OCI-LY1 (cell line): Measurements from ENCODE around the gene LIFR.

Experiments
- CTCF ChIP-seq: fragments of 200-600 bp; sonication (generic), shearing (Covaris generic); IDR thresholded peaks from 2 replicates; pipeline ENCODE4 v1.5.1; 2017; ENCODE audit warnings: mild to moderate bottlenecking, antibody characterized with exemption, low read length, moderate library complexity, mixed read lengths
- EZH2 ChIP-seq: fragments of 200-600 bp; sonication (generic), shearing (Covaris generic); IDR thresholded peaks from 2 replicates; pipeline ENCODE4 v1.8.0; 2017; ENCODE audit warnings: borderline replicate concordance, mixed run types, mild to moderate bottlenecking, antibody characterized with exemption, low read length, moderate library complexity, mixed read lengths

- TF ChIP-seq CTCF (no peak), EZH2 (no peak)
Measured at GRCh38 chr5:38548064-38548759, 8.2 kb downstream of the LIFR start.
